IMR-90 (cell line): ENCODE measurements around the gene TSPEAR. TPM values are rescaled to one million over a fixed set of nuclear protein-coding genes. Genes with fewer than 3 reads are reported as not detected.

Experiments used
- ATAC-seq: fragments of 200-7000 bp; cut with Tn5 transposase; 2 replicates; pipeline ENCODE4 v1.9.1; 2020; ENCODE audit warnings: low read depth, mild to moderate bottlenecking, moderate library complexity
- BruUV-seq: library from RNA; stranded (reverse); fragments of 400-500 nt; replicated peaks from 2 replicates; lab custom pipeline; 2021; lab: Mats Ljungman, UMichigan
- CTCF ChIA-PET: fragments of 300-600 bp; formaldehyde crosslinking; extraction: SDS; loops from one replicate; lab custom pipeline; 2021; ENCODE audit warnings: antibody characterized with exemption; lab: Yijun Ruan, JAX
- POLR2A ChIA-PET: fragments of 300-600 bp; sonication (Branson Sonifier 250); formaldehyde crosslinking; loops from one replicate; lab custom pipeline; 2022; ENCODE audit warnings: antibody characterized with exemption; ENCODE audit not compliant: unreplicated experiment; lab: Charles Lee
- DNase-seq: peaks from one replicate; pipeline ENCODE4 v3.0.0; 2013
- H2AFZ ChIP-seq: replicated peaks from 2 replicates; pipeline ENCODE3; 2013; ENCODE audit warnings: low read length, mild to moderate bottlenecking; ENCODE audit not compliant: poor library complexity
- H2AK5ac ChIP-seq: 2 replicates; pipeline ENCODE4 v1.6.1; 2013; ENCODE audit warnings: low read depth, low read length, inconsistent platforms
- H2AK9ac ChIP-seq: replicated peaks from 2 replicates; pipeline ENCODE3; 2013; ENCODE audit warnings: mild to moderate bottlenecking, low read depth, low read length, moderate library complexity; ENCODE audit not compliant: poor library complexity
- H2BK120ac ChIP-seq: 2 replicates; pipeline ENCODE4 v1.6.1; 2013; ENCODE audit warnings: low read depth, low read length, inconsistent platforms
- H2BK15ac ChIP-seq: 3 replicates; pipeline ENCODE4 v1.6.1; 2013; ENCODE audit warnings: low read depth, low read length, inconsistent platforms
- H2BK20ac ChIP-seq: 2 replicates; pipeline ENCODE4 v1.6.1; 2013; ENCODE audit warnings: low read depth, mild to moderate bottlenecking, inconsistent platforms, low read length, moderate library complexity
- H2BK5ac ChIP-seq: 2 replicates; pipeline ENCODE4 v1.6.1; 2013; ENCODE audit warnings: mild to moderate bottlenecking, low read depth, low read length, inconsistent platforms; ENCODE audit not compliant: poor library complexity, severe bottlenecking
- H3K14ac ChIP-seq: replicated peaks from 2 replicates; pipeline ENCODE4 v1.6.1; 2013; ENCODE audit warnings: low read depth, low read length, inconsistent platforms
- H3K18ac ChIP-seq: 2 replicates; pipeline ENCODE4 v1.6.1; 2013; ENCODE audit warnings: low read depth, low read length, control low read depth
- H3K23ac ChIP-seq: 2 replicates; pipeline ENCODE4 v1.6.1; 2013; ENCODE audit warnings: low read depth, low read length, inconsistent platforms
- H3K27ac ChIP-seq: 2 replicates; pipeline ENCODE4 v1.5.1; 2013; ENCODE audit warnings: mild to moderate bottlenecking, control low read depth, low read length; ENCODE audit not compliant: insufficient read depth
- H3K27me3 ChIP-seq: 2 replicates; pipeline ENCODE4 v1.6.1; 2013; ENCODE audit warnings: low read length; ENCODE audit not compliant: control insufficient read depth, insufficient read depth
- H3K36me3 ChIP-seq: 2 replicates; pipeline ENCODE4 v1.6.1; 2013; ENCODE audit warnings: low read length, mixed read lengths; ENCODE audit not compliant: control insufficient read depth, insufficient read depth
- H3K4ac ChIP-seq: 2 replicates; pipeline ENCODE4 v1.6.1; 2013; ENCODE audit warnings: low read depth, low read length, inconsistent platforms
- H3K4me1 ChIP-seq: 2 replicates; pipeline ENCODE4 v1.6.1; 2013; ENCODE audit warnings: low read length, mixed read lengths; ENCODE audit not compliant: control insufficient read depth, insufficient read depth
- H3K4me2 ChIP-seq: 2 replicates; pipeline ENCODE4 v1.6.1; 2013; ENCODE audit warnings: low read depth, mild to moderate bottlenecking, control low read depth, low read length, moderate library complexity
- H3K4me3 ChIP-seq: 2 replicates; pipeline ENCODE4 v1.5.1; 2013; ENCODE audit warnings: low read depth, mild to moderate bottlenecking, control low read depth, low read length, moderate library complexity; ENCODE audit not compliant: insufficient read depth
- H3K56ac ChIP-seq: 2 replicates; pipeline ENCODE4 v1.6.1; 2013; ENCODE audit warnings: low read length, inconsistent platforms; ENCODE audit not compliant: insufficient read depth; ENCODE audit errors: extremely low read depth
- H3K79me1 ChIP-seq, 2 experiments: 2 replicates each; pipeline ENCODE4 v1.6.1; 2013; ENCODE audit warnings: low read length in 2 of 2, inconsistent platforms in 1 of 2, low read depth in 1 of 2
- H3K9ac ChIP-seq: 2 replicates; pipeline ENCODE4 v1.6.1; 2013; ENCODE audit warnings: low read depth, low read length, control low read depth
- H3K9me1 ChIP-seq: 2 replicates; pipeline ENCODE4 v1.6.1; 2013; ENCODE audit warnings: low read length, inconsistent platforms; ENCODE audit not compliant: insufficient read depth
- H3K9me3 ChIP-seq: 2 replicates; pipeline ENCODE4 v1.6.1; 2013; ENCODE audit warnings: low read length; ENCODE audit not compliant: control insufficient read depth, insufficient read depth
- H4K20me1 ChIP-seq: 2 replicates; pipeline ENCODE4 v1.6.1; 2013; ENCODE audit warnings: low read length, inconsistent platforms; ENCODE audit not compliant: insufficient read depth
- H4K5ac ChIP-seq: 2 replicates; pipeline ENCODE4 v1.6.1; 2013; ENCODE audit warnings: mild to moderate bottlenecking, low read depth, low read length, control low read depth
- H4K8ac ChIP-seq, 2 experiments: 2 replicates each; pipeline ENCODE4 v1.6.1; 2013; ENCODE audit warnings: low read depth in 2 of 2, low read length in 2 of 2, control low read depth in 1 of 2, inconsistent platforms in 1 of 2
- H4K91ac ChIP-seq: 2 replicates; pipeline ENCODE4 v1.6.1; 2013; ENCODE audit warnings: low read depth, low read length, inconsistent platforms; ENCODE audit not compliant: insufficient read depth
- CHD1 ChIP-seq: IDR thresholded peaks from 2 replicates; pipeline ENCODE4 v1.6.1; 2012; ENCODE audit warnings: low read depth, low read length, improper control_type of control experiment
- FOS ChIP-seq: fragments of 150-350 bp; IDR thresholded peaks from 2 replicates; pipeline ENCODE4 v1.6.1; 2016; ENCODE audit warnings: low read depth, low read length
- MAZ ChIP-seq: IDR thresholded peaks from 2 replicates; pipeline ENCODE4 v1.6.1; 2012; ENCODE audit warnings: low read depth, mild to moderate bottlenecking, low read length, improper control_type of control experiment, moderate library complexity, borderline replicate concordance
- MXI1 ChIP-seq: IDR thresholded peaks from 2 replicates; pipeline ENCODE4 v1.6.1; 2012; ENCODE audit warnings: low read depth, mild to moderate bottlenecking, low read length, moderate library complexity, borderline replicate concordance
- RAD21 ChIP-seq: IDR thresholded peaks from 2 replicates; pipeline ENCODE4 v1.6.1; 2012; ENCODE audit warnings: low read length, improper control_type of control experiment
- RFX5 ChIP-seq: IDR thresholded peaks from 2 replicates; pipeline ENCODE4 v1.8.0; 2012; ENCODE audit warnings: low read depth, mild to moderate bottlenecking, low read length, moderate library complexity
- SMC3 ChIP-seq: fragments of 150-350 bp; IDR thresholded peaks from 2 replicates; pipeline ENCODE4 v1.6.1; 2016; ENCODE audit warnings: low read depth, mild to moderate bottlenecking, antibody characterized with exemption, low read length, moderate library complexity
- WGBS, 2 experiments: methylation state at CpG; one replicate each; pipeline versions ENCODE4 v1.1.5 to v1.1.7; 2013; ENCODE audit warnings: missing lambda C conversion rate in 2 of 2; ENCODE audit not compliant: insufficient read length in 1 of 2; ENCODE audit errors: extremely low coverage in 2 of 2; 5-methylcytosine and 5-hydroxymethylcytosine counted together
- dilution Hi-C: fragments of 300-500 bp; cut with HindIII; formaldehyde crosslinking; loops from one replicate; pipeline ENCODE4 v1.14.3; 2018; ENCODE audit warnings: low sequenced_read_pairs; ENCODE audit not compliant: unreplicated experiment
- in situ Hi-C: fragments of 300-500 bp; cut with MboI; formaldehyde crosslinking; loops from 3 replicates; pipeline ENCODE4 v1.14.3; 2019; ENCODE audit warnings: low sequenced_read_pairs, inconsistent platforms, mixed read lengths
- intact Hi-C: fragments of 100-400 bp; cut with micrococcal nuclease; formaldehyde crosslinking; loops from 2 replicates; pipeline ENCODE4 v1.10.0; 2022
- polyA plus RNA-seq, 3 experiments: library from polyadenylated mRNA; depleted of rRNA; stranded (reverse); fragments of >200 nt; gene quantifications; 2 replicates each; pipeline ENCODE4 v1.2.3, GENCODE V29; 2012; ENCODE audit warnings: low replicate concordance in 1 of 3
- total RNA-seq: library from RNA; depleted of rRNA; stranded (reverse); fragments of >200 nt; gene quantifications from 2 replicates; pipeline ENCODE4 v1.2.3, GENCODE V29; 2012
- TF ChIP-seq, protein P1 (sequence below): fragments of 150-350 bp; IDR thresholded peaks from 2 replicates; pipeline ENCODE4 v1.6.1; 2016; ENCODE audit warnings: low read depth, mild to moderate bottlenecking, low read length, moderate library complexity, borderline replicate concordance
- TF ChIP-seq, protein P2 (sequence below): conservative IDR thresholded peaks from 2 replicates; pipeline ENCODE4 v1.5.1; 2012; ENCODE audit warnings: mild to moderate bottlenecking, low read depth, low read length, improper control_type of control experiment
- TF ChIP-seq, protein P3 (sequence below): fragments of 150-350 bp; IDR thresholded peaks from 2 replicates; pipeline ENCODE4 v1.6.1; 2017; ENCODE audit warnings: mild to moderate bottlenecking, antibody characterized with exemption, low read length, low read depth

Gene TSPEAR
- total and polyA plus RNA-seq, 2 of the 4 experiments (the other 2 are of a cell fraction) = not detected

- POLR2A ChIA-PET = no interaction called here
- Histone ChIP-seq H3K79me1 (no peaks in the 10 kb centered on the region), H3K36me3 (no peaks in the 10 kb centered on the region), H4K91ac (no peak overlapping the region), H4K20me1 (no peaks in the 10 kb centered on the region), H3K18ac (no peak overlapping the region), H3K56ac (no peak overlapping the region), H3K4me2 (no peak overlapping the region), H2AK9ac (no peak overlapping the region), H3K4ac (no peak overlapping the region), H2BK5ac (no peak overlapping the region), H4K5ac (no peak overlapping the region), H2BK15ac (no peak overlapping the region), H3K27me3 (peaks cover 5% of the 10 kb centered on the region; the same call in 1 of the 2 replicates), H3K9me3 (no peaks in the 10 kb centered on the region; the same call in 1 of the 2 replicates), H3K23ac (no peak overlapping the region), H2BK120ac (no peak overlapping the region), H2AK5ac (no peak overlapping the region), H2BK20ac (no peak overlapping the region), H4K8ac (no peak overlapping the region), H3K9me1 (no peaks in the 10 kb centered on the region), H3K4me1 (no peaks in the 10 kb centered on the region), H3K9ac (no peak overlapping the region), H3K14ac (no peak overlapping the region), H3K4me3 (no peak overlapping the region), H2AFZ (no peak overlapping the region), H3K27ac (no peak overlapping the region)
- no TSS peak for BruUV-seq
- DNase-seq = no peak
- no peak for TF ChIP-seq MXI1
- TF ChIP-seq FOS = no peak
- TF ChIP-seq RFX5 = no peak
- TF ChIP-seq, protein P1, sequence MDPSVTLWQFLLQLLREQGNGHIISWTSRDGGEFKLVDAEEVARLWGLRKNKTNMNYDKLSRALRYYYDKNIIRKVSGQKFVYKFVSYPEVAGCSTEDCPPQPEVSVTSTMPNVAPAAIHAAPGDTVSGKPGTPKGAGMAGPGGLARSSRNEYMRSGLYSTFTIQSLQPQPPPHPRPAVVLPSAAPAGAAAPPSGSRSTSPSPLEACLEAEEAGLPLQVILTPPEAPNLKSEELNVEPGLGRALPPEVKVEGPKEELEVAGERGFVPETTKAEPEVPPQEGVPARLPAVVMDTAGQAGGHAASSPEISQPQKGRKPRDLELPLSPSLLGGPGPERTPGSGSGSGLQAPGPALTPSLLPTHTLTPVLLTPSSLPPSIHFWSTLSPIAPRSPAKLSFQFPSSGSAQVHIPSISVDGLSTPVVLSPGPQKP = no peak
- TF ChIP-seq, protein P2, sequence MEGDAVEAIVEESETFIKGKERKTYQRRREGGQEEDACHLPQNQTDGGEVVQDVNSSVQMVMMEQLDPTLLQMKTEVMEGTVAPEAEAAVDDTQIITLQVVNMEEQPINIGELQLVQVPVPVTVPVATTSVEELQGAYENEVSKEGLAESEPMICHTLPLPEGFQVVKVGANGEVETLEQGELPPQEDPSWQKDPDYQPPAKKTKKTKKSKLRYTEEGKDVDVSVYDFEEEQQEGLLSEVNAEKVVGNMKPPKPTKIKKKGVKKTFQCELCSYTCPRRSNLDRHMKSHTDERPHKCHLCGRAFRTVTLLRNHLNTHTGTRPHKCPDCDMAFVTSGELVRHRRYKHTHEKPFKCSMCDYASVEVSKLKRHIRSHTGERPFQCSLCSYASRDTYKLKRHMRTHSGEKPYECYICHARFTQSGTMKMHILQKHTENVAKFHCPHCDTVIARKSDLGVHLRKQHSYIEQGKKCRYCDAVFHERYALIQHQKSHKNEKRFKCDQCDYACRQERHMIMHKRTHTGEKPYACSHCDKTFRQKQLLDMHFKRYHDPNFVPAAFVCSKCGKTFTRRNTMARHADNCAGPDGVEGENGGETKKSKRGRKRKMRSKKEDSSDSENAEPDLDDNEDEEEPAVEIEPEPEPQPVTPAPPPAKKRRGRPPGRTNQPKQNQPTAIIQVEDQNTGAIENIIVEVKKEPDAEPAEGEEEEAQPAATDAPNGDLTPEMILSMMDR = no peak
- no peak for TF ChIP-seq MAZ
- TF ChIP-seq, protein P3, sequence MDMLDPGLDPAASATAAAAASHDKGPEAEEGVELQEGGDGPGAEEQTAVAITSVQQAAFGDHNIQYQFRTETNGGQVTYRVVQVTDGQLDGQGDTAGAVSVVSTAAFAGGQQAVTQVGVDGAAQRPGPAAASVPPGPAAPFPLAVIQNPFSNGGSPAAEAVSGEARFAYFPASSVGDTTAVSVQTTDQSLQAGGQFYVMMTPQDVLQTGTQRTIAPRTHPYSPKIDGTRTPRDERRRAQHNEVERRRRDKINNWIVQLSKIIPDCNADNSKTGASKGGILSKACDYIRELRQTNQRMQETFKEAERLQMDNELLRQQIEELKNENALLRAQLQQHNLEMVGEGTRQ = no peak
- TF ChIP-seq CHD1 = no peak
- no peak for TF ChIP-seq RAD21
- TF ChIP-seq SMC3 = no peak
- intact Hi-C loops (no loop called here), in situ Hi-C loops (no loop called here), dilution Hi-C loops (no loop called here)
- 61% methylated on average over 11 of the region's 24 CpGs; no CpG with 5 or more reads in 1 of the 2 experiments for WGBS, 2 experiments
- CTCF ChIA-PET = interaction anchor here (0.6 kb wide), 1 partner anchor 570 kb away, joined by 3 read pairs; no protein-coding TSS in a partner anchor
- no peak for ATAC-seq
Observed at GRCh38 chr21:44589586-44590305, 121.6 kb downstream of the TSPEAR start.
